ENCODE measurements around the gene SAMD8.
"Not testable (repeated sequence)": the region's sequence is repeated elsewhere in the genome, so short reads cannot be mapped to it uniquely, and the experiment has no call there.

The SAMD8 gene

DNA sequence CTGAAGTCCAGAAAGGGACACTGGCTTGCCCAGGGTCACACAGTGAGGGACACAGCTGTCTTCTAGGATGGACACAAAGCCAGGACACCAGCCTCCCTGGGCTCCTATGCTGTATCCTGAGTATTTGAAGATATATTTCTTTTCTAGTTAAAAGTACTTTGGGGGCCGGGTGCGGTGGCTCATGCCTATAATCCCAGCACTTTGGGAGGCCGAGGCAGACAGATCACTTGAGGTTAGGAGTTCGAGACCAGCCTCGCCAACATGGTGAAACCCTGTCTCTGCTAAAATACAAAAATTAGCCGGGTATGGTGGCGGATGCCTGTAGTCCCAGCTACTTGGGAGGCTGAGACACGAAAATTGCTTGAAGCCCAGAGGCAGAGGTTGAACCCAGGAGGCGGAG lies 4.6 kb upstream of the SAMD8 start:
- H3K9me3 Mint-ChIP-seq; intact Hi-C loops (cut with micrococcal nuclease); H3K27me3 Mint-ChIP-seq; H3K36me3 Mint-ChIP-seq (ENCODE audit: low read depth); H3K4me3 Mint-ChIP-seq; H3K27ac Mint-ChIP-seq: not testable (repeated sequence)
- peaks cover 45% of the 10 kb centered on the region for H3K4me1 Mint-ChIP-seq (ENCODE audit: low read depth)

DNA sequence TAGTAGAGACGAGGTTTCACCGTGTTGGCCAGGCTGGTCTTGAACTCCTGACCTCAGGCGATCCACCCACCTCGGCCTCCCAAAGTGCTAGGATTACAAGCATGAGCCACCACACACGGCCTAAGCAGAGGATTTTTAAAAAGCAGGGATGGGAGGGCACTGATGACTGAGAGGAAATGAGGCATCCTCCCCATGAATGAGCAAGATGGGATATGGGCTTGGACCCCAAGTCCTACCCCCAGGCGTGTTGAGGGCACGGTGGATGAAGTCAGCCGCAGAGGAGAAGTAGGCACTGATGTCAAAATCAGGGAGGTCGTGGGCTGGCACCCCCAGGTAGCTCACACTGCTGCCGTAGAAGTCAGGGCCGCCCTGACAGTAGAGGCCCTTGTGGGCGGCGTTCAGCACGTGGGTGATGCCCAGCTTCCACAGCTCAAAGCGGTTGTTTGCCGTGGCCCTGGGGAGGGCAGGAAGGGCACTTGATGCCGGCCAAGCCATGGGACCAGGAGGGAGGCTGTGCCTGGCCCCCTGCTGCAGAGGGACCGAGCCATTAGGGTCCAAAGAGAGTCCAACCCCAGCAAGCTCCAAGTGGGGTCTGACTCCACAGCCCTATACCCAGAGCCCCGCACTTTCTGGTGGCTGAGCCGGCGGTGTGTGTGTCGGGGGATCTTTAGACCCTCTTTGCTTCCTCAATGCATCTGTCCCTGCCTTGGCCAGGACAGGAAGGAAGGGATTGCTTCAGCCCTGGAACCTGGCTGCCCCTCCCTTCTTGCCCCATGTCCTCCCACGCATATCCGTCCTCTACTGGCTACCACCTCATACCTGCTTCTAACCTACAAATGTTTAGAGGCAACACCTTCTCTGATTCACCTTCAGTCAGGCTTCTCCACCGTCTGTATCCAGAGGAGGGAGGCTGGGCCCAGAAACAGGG lies 3.4 kb upstream of the SAMD8 start:
- Mint-ChIP-seq H3K27me3 (no peaks in the 10 kb centered on the region), H3K27ac (no peak overlapping the region), H3K36me3 (ENCODE audit: low read depth) (peaks cover 12% of the 10 kb centered on the region), H3K4me1 (ENCODE audit: low read depth) (peaks cover 57% of the 10 kb centered on the region), H3K4me3 (no peak overlapping the region), H3K9me3 (no peaks in the 10 kb centered on the region)
- intact Hi-C loops (cut with micrococcal nuclease) = no loop called here

DNA sequence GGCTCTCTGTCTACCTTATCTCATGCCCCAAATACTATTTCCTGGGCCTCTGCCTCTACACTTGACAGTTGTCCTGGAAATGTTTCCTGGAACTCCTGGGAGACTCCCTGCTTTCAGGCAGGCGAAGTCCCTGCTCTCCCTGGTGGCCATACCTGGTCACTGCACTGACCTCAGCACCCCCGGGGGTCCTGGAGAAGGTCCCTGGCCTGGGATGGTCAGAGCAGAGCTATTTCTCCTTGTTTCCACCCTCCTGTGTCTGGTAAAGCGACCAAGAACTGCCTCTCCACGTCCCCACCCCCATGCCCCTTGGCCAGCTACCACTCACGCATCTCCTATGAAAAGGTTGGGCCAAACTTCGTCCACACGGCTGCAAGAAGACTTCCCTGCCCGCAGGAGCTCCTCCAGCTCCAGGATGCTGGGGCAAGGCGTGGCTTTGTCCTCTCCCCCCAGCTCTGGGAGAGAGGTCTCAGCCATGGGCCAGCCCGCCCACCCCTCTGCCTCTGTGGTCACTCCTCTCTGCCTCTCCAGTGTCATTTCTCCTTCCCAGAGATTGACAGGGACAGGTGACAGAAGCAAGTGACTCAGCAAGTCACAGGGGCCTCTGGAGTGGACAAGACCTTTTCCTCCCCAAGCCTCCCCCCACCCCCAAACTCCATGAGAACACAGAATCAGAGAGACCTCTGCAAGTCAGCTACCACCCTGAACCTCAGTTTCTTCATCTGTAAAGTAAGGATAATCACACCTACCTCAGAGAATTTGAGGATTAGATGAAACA lies 2.6 kb upstream of the SAMD8 start:
- Mint-ChIP-seq H3K36me3 (ENCODE audit: low read depth) (peaks cover 12% of the 10 kb centered on the region), H3K4me1 (ENCODE audit: low read depth) (peaks cover 56% of the 10 kb centered on the region), H3K4me3 (no peak overlapping the region), H3K27ac (peak overlapping the region; percentile 96), H3K9me3 (no peaks in the 10 kb centered on the region), H3K27me3 (no peaks in the 10 kb centered on the region)
- intact Hi-C loops (cut with micrococcal nuclease) = no loop called here

DNA sequence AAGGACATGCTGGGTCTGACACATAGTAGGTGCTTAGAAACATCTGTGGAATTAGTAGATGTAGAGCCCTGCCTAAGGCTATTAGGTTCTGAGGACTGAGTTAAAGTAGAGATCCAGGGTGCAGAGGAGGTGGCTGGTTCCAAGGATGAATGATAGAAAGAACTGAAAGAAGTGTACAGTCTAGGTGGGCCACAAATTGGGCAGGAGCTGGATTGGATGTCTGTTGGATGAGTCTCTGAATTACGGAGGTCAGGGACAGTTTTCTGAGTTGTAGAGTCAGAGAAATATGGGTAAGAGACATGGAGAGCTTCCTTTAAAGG lies 2.0 kb upstream of the SAMD8 start:
- H3K27ac Mint-ChIP-seq = peak overlapping the region; percentile 96
- H3K4me1 Mint-ChIP-seq (ENCODE audit: low read depth) = peaks cover 52% of the 10 kb centered on the region
- H3K4me3 Mint-ChIP-seq = no peak overlapping the region
- no peaks in the 10 kb centered on the region for H3K9me3 Mint-ChIP-seq
- H3K36me3 Mint-ChIP-seq (ENCODE audit: low read depth) = peaks cover 12% of the 10 kb centered on the region
- no peaks in the 10 kb centered on the region for H3K27me3 Mint-ChIP-seq
- intact Hi-C loops (cut with micrococcal nuclease) = no loop called here

DNA sequence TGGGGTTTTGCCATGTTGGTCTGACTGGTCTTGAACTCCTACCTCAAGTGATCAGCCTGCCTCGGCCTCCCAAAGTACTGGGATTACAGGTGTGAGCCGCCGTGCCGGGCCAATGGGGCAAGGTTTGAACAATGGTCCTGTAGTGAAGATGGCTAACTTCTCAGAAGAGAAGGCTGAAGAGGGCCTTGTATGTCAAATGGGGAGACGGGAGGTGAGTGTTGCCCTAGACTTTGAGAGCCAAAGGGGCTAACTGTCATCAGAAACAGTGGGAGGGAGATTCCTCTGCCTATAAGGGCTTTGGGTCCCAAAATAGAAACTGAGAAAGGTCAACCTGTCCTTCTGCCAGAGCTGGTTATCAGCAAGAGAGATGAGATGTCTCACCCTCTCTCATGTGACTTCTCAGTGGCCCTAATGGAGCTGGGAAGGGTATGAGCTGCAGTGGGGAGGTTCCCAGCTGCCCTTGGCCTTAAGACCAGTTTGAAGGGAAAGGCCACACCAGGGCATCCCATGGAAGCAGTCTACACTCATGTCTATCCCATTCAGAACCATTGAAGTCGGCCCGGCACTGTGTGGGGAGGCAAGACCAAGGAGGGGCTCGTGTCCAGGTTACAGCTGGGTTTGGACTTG lies 1.3 kb upstream of the SAMD8 start:
- Mint-ChIP-seq H3K27ac (peak overlapping the region; percentile 96), H3K36me3 (ENCODE audit: low read depth) (peaks cover 12% of the 10 kb centered on the region), H3K9me3 (no peaks in the 10 kb centered on the region), H3K4me3 (peak overlapping the region; percentile 97), H3K27me3 (no peaks in the 10 kb centered on the region), H3K4me1 (ENCODE audit: low read depth) (peaks cover 52% of the 10 kb centered on the region)
- intact Hi-C loops (cut with micrococcal nuclease) = loop anchor here (2.0 kb wide), 1 partner anchor 125 kb away; the partner anchor contains the start of gene COMTD1

DNA sequence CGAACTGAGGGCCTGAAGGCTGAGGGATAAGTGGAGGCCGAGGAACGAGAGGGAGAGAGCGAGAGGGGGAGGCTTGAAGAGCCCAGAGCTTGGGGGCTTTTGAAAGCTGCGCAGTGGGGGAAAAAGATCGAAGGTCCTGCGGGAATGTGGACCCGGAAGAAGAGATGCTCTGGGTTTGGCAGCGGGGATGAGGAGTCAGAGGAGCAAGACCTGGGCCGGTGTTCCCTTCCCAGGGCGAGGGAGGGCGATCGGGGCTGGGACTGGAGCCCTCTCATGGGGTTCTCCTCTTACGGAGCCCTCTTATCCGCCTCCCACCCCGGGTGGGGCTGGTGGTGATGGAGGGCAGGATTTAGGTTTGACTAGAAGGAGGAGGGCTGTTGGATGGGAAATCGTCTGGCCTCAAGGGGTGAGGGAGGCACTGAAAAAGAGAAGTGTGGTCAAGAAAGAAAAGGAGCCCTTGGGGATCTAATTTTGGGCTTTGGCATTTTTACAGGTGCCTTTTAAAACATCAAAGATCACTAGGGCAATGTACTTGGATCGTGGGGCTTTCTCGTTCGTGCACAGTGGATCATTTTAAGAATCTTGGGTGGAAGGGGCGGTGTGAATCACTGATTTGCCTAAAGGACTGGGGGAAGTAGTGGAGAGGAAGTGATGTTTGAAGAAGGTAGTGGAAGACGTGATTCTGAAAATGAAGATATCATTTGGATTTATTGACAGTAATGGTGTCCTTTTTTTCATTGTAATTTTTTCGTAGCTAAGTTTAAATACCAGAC lies 637 bp downstream of the SAMD8 start:
- peak overlapping the region; percentile 96 for H3K27ac Mint-ChIP-seq
- peaks cover 63% of the 10 kb centered on the region for H3K4me1 Mint-ChIP-seq (ENCODE audit: low read depth)
- intact Hi-C loops (cut with micrococcal nuclease) = loop anchor here (1.0 to 2.0 kb wide), 3 partner anchors 98 to 286 kb away; partner anchors contain the start of genes COMTD1, KAT6B and VDAC2
- H3K4me3 Mint-ChIP-seq = peak overlapping the region; percentile 97
- H3K9me3 Mint-ChIP-seq = no peaks in the 10 kb centered on the region
- H3K27me3 Mint-ChIP-seq = no peaks in the 10 kb centered on the region
- H3K36me3 Mint-ChIP-seq (ENCODE audit: low read depth) = peaks cover 12% of the 10 kb centered on the region

DNA sequence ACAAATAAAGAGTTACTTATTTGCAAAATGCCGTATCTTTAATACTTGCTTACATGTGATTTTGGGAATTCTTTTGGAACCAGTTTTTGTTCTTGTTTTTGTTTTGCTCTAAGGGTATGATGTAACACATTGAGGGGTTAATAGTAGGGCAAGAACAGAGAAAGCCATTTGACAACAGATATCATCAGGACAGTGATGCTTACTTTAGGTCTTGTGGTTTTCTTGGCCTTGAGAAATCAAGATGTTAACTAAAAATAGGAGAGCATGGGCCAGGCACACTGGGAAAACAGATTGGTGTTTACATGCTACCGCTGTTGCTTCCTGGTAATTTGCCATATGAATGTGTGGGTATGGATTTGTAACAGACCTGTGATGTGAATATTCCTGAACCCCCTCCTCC lies 3.7 kb downstream of the SAMD8 start:
- no peaks in the 10 kb centered on the region for H3K27me3 Mint-ChIP-seq
- H3K4me1 Mint-ChIP-seq (ENCODE audit: low read depth) = peaks cover 48% of the 10 kb centered on the region
- H3K4me3 Mint-ChIP-seq = no peak overlapping the region
- H3K27ac Mint-ChIP-seq = no peak overlapping the region
- peaks cover 12% of the 10 kb centered on the region for H3K36me3 Mint-ChIP-seq (ENCODE audit: low read depth)
- H3K9me3 Mint-ChIP-seq = no peaks in the 10 kb centered on the region
- intact Hi-C loops (cut with micrococcal nuclease) = no loop called here

DNA sequence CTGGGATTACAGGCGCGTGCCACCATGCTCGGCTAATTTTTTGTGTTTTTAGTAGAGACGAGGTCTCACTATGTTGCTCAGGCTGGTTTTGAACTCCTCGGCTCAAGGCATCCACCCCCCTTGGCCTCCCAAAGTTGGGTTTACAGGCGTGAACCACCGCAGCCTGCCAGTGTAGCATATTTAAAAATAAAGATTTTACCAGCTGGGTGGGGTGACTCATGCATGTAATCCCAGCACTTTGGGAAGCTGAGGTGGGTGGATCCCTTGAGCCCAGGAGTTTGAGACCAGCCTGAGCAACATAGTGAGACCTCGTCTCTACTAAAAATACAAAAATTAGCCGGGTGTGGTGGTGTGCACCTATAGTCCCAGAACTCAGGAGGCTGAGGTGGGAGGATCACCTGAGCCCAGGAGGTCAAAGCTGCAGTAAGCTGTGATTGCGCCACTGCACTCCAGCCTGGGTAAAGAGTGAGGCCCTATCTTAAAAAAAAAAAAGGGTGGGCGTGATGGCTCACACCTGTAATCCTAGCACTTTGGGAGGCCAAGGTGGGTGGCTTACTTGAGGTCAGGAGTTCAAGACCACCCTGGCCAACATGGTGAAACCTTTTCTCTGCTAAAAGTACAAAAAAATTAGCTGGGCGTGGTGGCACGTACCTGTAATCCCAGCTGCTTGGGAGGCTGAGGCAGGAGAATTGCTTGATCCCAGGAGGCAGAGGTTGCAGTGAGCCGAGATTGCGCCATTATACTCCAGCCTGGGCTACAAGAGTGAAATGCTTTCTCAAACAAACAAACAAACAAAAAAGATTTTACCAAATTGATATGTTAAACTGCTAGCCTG lies 5.7 kb downstream of the SAMD8 start:
- H3K36me3 Mint-ChIP-seq (ENCODE audit: low read depth); H3K27me3 Mint-ChIP-seq; H3K27ac Mint-ChIP-seq; H3K4me3 Mint-ChIP-seq; H3K9me3 Mint-ChIP-seq; intact Hi-C loops (cut with micrococcal nuclease): not testable (repeated sequence)
- peaks cover 38% of the 10 kb centered on the region for H3K4me1 Mint-ChIP-seq (ENCODE audit: low read depth)

DNA sequence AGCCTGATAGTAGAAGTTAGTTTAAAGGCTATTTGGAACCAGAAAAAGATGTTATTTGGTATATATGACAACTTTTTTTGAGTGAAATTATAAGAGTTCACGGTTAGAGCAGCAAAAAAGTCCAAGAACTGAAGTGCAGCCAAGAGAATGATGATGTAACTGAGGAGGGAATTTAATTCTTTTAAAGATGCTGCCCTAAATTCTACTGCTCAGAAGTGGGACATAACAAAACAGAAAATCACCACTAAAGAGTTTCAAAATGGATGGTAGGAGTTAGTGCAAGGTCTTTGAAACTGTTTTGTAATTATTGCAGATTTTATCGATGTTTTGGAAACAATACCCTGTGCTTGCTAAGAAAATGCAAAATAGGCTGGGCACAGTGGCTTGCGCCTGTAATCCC lies 6.5 kb downstream of the SAMD8 start:
- H3K9me3 Mint-ChIP-seq = no peaks in the 10 kb centered on the region
- intact Hi-C loops (cut with micrococcal nuclease) = no loop called here
- no peak overlapping the region for H3K4me3 Mint-ChIP-seq
- no peak overlapping the region for H3K27ac Mint-ChIP-seq
- peaks cover 29% of the 10 kb centered on the region for H3K4me1 Mint-ChIP-seq (ENCODE audit: low read depth)
- no peaks in the 10 kb centered on the region for H3K27me3 Mint-ChIP-seq
- no peaks in the 10 kb centered on the region for H3K36me3 Mint-ChIP-seq (ENCODE audit: low read depth)

DNA sequence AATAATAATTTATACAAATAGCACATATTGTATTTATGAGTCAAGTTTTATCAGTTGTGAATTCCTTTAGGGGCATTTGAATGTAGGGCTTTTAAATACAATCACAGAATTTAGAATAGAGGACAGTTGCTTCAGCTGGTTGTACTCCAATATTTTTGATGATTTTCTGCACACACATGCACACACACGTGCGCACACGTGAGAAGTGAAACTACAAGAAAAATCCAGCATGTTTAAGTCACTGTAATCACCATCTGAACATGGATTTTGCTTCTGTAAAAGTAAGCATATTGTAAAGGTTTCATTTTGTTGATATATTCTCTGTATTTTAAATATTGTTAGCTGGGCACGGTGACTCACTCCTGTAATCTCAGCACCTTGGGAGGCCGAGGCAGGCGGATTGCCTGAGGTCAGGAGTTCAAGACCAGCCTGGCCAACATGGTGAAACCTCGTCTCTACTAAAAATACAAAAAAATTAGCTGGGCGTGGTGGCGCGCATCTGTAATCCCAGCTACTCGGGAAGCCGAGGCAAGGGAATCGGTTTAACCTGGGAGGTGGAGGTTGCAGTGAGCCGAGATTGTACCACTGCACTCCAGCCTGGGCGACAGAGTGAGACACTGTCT lies 8.1 kb downstream of the SAMD8 start:
- H3K27ac Mint-ChIP-seq; H3K27me3 Mint-ChIP-seq; H3K4me3 Mint-ChIP-seq; intact Hi-C loops (cut with micrococcal nuclease); H3K9me3 Mint-ChIP-seq: not testable (repeated sequence)
- Mint-ChIP-seq H3K4me1 (ENCODE audit: low read depth) (peaks cover 21% of the 10 kb centered on the region), H3K36me3 (ENCODE audit: low read depth) (peaks cover 15% of the 10 kb centered on the region)

DNA sequence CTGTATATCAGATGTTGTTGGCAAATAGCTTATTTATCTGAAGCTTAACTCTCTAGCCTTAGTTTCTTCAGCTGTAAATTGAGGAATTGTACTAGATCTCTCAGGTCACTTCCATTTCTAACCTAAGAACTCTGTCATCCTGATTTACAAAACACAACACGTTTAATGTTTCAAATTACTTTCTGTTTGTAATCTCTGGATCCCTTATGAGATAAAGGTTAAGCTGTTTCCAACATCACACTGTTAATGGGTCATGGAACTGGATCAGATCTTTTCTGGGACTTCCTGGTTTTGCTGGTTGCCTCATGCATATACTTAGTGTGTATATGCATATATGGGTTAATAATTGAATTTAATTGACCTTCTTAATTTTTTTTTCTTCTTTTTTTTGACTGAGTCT lies 9.9 kb downstream of the SAMD8 start:
- Mint-ChIP-seq H3K27me3 (no peaks in the 10 kb centered on the region), H3K36me3 (ENCODE audit: low read depth) (peaks cover 30% of the 10 kb centered on the region), H3K27ac (no peak overlapping the region), H3K4me3 (no peak overlapping the region), H3K9me3 (no peaks in the 10 kb centered on the region), H3K4me1 (ENCODE audit: low read depth) (peaks cover 13% of the 10 kb centered on the region)
- intact Hi-C loops (cut with micrococcal nuclease) = no loop called here

DNA sequence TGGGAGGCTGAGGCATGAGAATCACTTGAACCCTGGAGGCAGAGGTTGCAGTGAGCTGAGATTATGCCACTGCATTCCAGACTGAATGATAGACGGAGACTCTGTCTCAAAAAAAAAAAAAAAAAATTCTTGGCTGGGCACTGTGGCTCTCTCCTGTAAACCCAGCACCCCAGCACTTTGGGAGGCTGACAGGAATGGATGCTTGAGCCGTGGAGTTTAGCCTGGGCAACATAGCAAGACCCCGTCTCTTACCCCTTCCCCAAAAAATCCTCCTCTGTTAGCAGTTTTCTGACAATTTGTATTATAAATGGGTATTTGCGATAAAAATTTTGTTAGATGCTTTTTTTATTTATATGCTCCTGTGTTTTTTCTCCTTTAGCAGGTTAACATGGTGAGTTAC lies 11.0 kb downstream of the SAMD8 start:
- Mint-ChIP-seq H3K36me3 (ENCODE audit: low read depth) (peaks cover 35% of the 10 kb centered on the region), H3K27ac (no peak overlapping the region), H3K27me3 (no peaks in the 10 kb centered on the region), H3K4me3 (no peak overlapping the region), H3K9me3 (no peaks in the 10 kb centered on the region), H3K4me1 (ENCODE audit: low read depth) (peaks cover 7% of the 10 kb centered on the region)
- intact Hi-C loops (cut with micrococcal nuclease) = no loop called here

Measured in dendritic cell treated with granulocyte-macrophage colony-stimulating factor and Interleukin-4, amounts not matched to agents 40 ng/mL and 50 ng/mL, for 4 days (primary cell).